ENCODE data around the gene CPN2.

DNA sequence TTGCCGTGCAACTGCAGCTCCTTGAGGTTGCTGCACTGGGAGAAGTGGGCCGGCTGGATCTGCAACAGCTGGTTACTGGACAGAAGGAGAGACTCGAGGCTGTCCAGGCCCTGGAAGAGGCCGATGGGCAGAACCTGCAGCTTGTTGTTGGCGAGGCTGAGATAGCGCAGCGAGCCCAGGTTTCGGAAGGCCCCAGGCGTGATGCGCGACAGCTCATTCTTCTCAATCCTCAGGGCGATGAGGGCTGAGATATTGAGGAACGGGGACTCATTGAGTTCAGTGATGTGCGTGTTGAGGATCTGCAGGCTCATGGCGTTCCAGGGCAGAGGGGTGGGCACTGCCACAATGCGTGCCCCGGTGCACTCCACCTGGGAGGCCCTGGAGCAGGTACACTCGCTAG is 9.4 kb upstream of the CPN2 start:
- TF ChIP-seq, protein P1, sequence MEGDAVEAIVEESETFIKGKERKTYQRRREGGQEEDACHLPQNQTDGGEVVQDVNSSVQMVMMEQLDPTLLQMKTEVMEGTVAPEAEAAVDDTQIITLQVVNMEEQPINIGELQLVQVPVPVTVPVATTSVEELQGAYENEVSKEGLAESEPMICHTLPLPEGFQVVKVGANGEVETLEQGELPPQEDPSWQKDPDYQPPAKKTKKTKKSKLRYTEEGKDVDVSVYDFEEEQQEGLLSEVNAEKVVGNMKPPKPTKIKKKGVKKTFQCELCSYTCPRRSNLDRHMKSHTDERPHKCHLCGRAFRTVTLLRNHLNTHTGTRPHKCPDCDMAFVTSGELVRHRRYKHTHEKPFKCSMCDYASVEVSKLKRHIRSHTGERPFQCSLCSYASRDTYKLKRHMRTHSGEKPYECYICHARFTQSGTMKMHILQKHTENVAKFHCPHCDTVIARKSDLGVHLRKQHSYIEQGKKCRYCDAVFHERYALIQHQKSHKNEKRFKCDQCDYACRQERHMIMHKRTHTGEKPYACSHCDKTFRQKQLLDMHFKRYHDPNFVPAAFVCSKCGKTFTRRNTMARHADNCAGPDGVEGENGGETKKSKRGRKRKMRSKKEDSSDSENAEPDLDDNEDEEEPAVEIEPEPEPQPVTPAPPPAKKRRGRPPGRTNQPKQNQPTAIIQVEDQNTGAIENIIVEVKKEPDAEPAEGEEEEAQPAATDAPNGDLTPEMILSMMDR (IDR thresholded peaks at IDR 0.05) = no peak
- no peak for TF ChIP-seq POLR2AphosphoS5 (IDR thresholded peaks at IDR 0.05)
- no peak for TF ChIP-seq POLR2A (IDR thresholded peaks at IDR 0.05)
